CD4-positive, alpha-beta T cell treated with Interleukin-17A for 4 hours (primary cell): Measurements from ENCODE around the gene FMN1.
"Not testable (repeated sequence)": the region's sequence is repeated elsewhere in the genome, so short reads cannot be mapped to it uniquely, and the experiment has no call there.

ENCODE experiments used
- DNase-seq: peaks from one replicate; pipeline ENCODE4 v3.0.0-alpha.2; 2020; ENCODE audit warnings: mixed read lengths

FMN1 gene

GRCh38 chr15:32849769-32850668, 344.5 kb downstream of the FMN1 start:
- no peak for DNase-seq

DNA sequence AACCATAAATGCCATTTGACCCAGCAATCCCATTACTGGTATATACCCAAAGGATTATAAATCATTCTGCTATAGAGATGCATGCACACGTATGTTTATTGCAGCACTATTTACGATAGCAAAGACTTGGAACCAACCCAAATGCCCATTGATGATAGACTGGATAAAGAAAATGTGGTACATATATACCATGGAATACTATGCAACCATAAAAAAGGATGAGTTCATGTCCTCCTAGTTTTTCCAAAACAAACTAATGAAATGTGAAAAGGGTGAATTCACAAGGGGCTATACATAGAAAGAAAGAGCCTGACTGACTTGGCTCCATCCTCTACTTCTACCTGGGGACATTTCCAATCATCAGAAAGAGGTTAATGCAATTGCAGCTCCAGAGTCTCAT, 347.8 kb downstream of the FMN1 start:
- not testable (repeated sequence) for DNase-seq

- DNase-seq: no peak
Measured at GRCh38 chr15:32844118-32844711, 350.3 kb downstream of the FMN1 start.

- DNase-seq: no peak
Measured at GRCh38 chr15:32843219-32843815, 351.2 kb downstream of the FMN1 start.

GRCh38 chr15:32842081-32842480, 352.4 kb downstream of the FMN1 start:
- no peak for DNase-seq

- DNase-seq: no peak
Measured at GRCh38 chr15:32840507-32841245, 353.8 kb downstream of the FMN1 start.

GRCh38 chr15:32838820-32839219, 355.7 kb downstream of the FMN1 start:
- DNase-seq: no peak

GRCh38 chr15:32838338-32838737, 356.2 kb downstream of the FMN1 start:
- DNase-seq: no peak

GRCh38 chr15:32837935-32838334, 356.6 kb downstream of the FMN1 start:
- no peak for DNase-seq

DNA sequence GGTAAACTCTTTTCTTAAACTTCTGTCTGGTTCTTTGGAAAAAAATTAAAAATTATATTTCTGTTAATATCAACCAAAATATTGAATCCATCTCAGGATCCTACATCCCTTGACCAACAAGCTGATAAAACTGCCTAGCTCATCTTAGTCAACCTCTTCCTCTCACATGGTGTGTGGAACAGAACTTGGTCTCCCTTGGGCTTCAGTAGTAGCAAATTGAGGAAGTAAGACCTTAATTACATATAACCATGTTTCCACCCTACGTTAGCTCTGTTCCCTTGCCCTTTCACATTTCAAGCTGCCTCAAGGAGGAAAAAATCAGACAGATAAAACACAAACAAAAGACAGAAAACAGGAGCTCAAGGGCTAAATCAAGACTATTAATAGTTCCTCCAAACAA, 360.4 kb downstream of the FMN1 start:
- DNase-seq: no peak

DNA sequence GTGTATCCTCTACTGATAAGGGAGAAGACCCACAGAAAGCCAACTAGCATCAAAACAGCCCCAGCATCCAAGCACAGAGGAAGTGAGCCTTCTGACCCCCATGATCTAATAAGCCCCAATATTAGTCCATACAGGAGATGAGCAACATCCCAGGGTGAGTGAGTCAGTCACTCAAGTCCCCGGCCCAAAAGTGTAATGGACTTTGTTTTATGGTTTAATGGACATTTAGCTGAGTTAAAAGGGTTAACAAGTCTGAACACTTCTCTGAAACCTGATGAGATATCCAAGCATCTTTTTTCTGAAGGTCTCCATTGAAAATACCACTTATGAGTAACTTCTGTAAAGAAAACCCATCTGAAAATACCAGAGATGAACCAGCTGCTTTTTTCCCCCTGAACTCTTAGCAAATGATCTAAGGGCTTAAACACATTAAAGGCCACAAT, 361.1 kb downstream of the FMN1 start:
- DNase-seq: no peak

DNA sequence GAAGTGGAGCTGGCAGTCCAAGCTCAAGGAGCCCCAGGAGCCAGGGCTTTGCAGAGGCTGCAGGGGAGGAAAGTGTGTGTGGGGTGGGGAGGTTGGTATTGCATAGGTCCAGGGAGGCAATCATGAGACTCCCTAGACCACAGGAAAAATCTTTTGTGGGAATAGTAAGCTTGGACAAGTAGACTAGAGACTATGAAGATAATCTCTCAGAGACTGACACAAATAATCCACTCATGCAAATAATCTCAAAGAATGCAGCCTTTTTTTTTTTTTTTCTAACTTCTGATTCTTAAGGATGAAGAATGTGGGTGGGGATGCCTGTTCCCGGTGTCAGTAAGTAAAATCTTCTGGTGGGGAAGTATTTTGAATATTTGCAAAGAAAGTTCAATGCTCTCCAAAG, 363.0 kb downstream of the FMN1 start:
- DNase-seq: no peak

GRCh38 chr15:32830241-32830640, 364.3 kb downstream of the FMN1 start:
- DNase-seq: no peak

DNA sequence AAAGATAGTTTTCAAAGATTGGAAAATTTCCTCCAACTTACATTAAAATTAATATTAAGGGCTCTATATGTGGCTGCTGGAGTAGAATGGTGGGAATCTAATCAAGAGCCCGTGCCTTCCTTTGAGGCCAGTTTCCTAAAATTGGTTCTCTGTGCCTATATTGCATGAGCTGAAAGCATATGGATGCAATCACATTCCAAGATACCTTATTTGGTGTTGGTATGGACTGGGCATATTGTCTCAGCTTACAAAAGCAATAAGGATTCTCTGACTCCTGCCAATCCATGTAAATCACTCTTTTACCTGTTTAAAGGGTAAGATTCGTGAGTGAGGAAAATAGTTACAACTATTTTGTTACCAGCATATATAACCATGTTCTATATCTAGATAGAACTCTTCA, 365.1 kb downstream of the FMN1 start:
- DNase-seq: no peak

GRCh38 chr15:32828507-32829186, 365.9 kb downstream of the FMN1 start:
- no peak for DNase-seq

- DNase-seq: no peak
Measured at GRCh38 chr15:32826685-32827084, 367.8 kb downstream of the FMN1 start.

DNA sequence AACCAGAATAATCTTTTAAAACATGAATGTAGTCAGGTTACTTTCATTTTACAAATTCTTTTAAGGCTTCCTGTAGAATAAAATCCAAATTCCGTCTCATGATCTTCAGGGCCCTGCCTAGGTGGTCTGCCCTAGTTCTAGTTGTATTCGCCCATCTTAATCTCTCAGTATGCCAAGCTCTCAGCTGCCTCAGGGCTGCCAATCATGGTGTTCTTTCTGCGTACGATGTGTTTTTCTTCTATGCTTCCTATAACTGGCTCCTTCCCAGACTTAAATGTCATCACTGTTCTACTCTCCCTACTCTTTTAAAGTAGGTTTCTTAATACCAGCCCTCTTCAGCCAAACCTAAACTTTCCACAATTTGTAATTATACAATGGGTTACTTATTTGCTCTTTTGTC, 369.3 kb downstream of the FMN1 start:
- DNase-seq: no peak

DNA sequence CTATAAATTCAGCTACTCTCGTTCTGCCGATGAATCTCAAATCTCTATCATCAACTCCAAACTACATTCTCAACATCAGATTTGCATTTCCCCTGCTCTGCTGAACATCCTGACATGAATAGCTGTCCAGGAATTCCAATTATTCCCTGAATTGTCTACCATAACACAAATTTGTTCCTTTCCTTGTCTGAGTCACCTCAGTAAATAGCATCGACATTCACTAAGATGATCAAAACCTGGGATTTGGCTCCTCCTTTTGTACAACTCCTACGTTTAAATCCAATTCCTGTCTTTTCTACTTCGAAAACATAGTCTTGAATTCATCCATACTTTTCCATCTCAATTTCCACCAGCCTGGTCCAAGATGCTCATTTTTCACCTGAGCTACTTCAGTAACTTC, 369.7 kb downstream of the FMN1 start:
- DNase-seq: no peak

- DNase-seq: no peak
Measured at GRCh38 chr15:32823750-32824149, 370.8 kb downstream of the FMN1 start.

GRCh38 chr15:32822739-32823138, 371.8 kb downstream of the FMN1 start:
- DNase-seq: no peak

DNA sequence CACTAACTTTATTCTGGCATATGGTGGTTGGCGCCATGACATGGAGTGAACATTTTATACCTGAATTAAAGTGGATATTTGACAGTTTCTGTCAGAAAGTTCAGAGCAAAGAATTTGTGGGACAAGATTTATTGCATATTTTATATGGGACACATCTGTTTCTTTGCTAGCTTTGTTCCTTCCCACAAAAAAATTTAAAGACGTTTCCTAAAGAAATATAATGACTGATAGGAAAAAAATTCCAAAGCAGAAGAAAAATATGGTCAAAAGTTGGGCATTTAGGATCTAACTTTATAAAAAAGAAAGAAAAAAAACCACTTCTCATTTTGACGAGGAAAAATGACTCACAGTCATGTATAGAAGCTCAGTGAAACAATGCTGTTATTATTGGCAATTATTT, 375.1 kb downstream of the FMN1 start:
- DNase-seq: no peak

DNA sequence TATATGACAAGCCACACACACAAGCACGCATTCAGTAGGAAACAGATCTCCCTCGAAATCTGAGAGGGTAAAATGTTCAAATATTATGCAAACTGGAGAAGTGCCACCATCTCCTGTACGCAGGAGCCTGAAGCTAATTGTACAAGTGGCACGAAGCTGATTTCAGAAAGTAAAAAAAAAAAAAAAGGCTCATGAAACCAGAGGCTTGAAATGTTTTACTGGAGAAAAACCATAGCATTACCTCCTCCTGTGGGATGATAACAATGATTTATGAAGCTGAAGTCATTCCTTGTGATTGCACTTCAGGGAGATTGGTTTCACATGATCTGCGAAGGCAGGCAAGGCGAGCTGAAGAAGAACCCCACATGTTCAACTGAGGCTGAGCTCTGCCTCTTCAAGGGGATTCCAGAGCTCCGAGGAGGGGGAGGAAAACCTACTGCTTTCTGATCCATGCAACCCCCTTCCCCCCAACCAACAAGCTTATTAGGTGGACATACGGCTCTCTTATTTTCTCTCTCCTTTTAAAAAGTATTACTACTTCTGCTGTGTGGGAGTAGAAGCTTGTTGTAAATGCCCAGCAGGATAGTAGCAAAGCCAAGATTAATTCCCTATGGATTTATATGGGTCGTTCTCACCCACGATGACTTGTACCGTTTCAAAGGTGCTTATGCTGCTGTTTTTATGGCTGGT, 375.6 kb downstream of the FMN1 start:
- DNase-seq: no peak
